ENCODE measurements around the gene KYAT1. TPM values are rescaled to one million over a fixed set of nuclear protein-coding genes. Genes with fewer than 3 reads are reported as not detected.
A peak's percentile ranks its signal among the peaks of the same experiment; 100 is the strongest.
"Not testable (repeated sequence)": the region's sequence is repeated elsewhere in the genome, so short reads cannot be mapped to it uniquely, and the experiment has no call there.

Gene KYAT1
- total RNA-seq, 2 experiments from 2014 or later = 12.7 to 14.8 TPM

GRCh38 chr9:128891321-128892220 is 9.8 kb upstream of the KYAT1 start:
- DNase-seq = no peak
- H3K4me3 Mint-ChIP-seq = no peak overlapping the region
- ChIA-PET POLR2A (interaction anchor here (1.2 to 3.6 kb wide), 2 partner anchors 9 to 10 kb away, joined by 5 to 13 read pairs; partner anchors contain the start of genes KYAT1 and LRRC8A), CTCF (interaction anchor here (1.1 kb wide), 1 partner anchor 13 kb away, joined by 5 read pairs; no protein-coding TSS in a partner anchor)
- H3K36me3 Mint-ChIP-seq (ENCODE audit: low read depth) = peaks cover 61% of the 10 kb centered on the region
- H3K9me3 Mint-ChIP-seq = no peaks in the 10 kb centered on the region
- H3K27me3 Mint-ChIP-seq = no peaks in the 10 kb centered on the region
- peak overlapping the region; percentile 65 for H3K27ac Mint-ChIP-seq
- H3K4me1 Mint-ChIP-seq = peaks cover 72% of the 10 kb centered on the region

GRCh38 chr9:128887914-128888350 is 6.2 kb upstream of the KYAT1 start:
- ChIA-PET CTCF (no interaction called here), POLR2A (interaction anchor here (2.2 kb wide), 1 partner anchor 11 kb away, joined by 8 read pairs; no protein-coding TSS in a partner anchor)
- H3K27me3 Mint-ChIP-seq = no peaks in the 10 kb centered on the region
- DNase-seq = no peak
- peak overlapping the region; percentile 21 for H3K27ac Mint-ChIP-seq
- H3K4me3 Mint-ChIP-seq = no peak overlapping the region
- H3K9me3 Mint-ChIP-seq = no peaks in the 10 kb centered on the region
- peaks cover 77% of the 10 kb centered on the region for H3K4me1 Mint-ChIP-seq
- H3K36me3 Mint-ChIP-seq (ENCODE audit: low read depth) = peaks cover 63% of the 10 kb centered on the region

- no peak overlapping the region for H3K4me3 Mint-ChIP-seq
- H3K27me3 Mint-ChIP-seq = no peaks in the 10 kb centered on the region
- peaks cover 69% of the 10 kb centered on the region for H3K36me3 Mint-ChIP-seq (ENCODE audit: low read depth)
- CTCF ChIA-PET = no interaction called here
- H3K27ac Mint-ChIP-seq = peak overlapping the region; percentile 16
- POLR2A ChIA-PET = no interaction called here
- H3K9me3 Mint-ChIP-seq = no peaks in the 10 kb centered on the region
- no peak for DNase-seq
- H3K4me1 Mint-ChIP-seq = peaks cover 71% of the 10 kb centered on the region
These were observed 5.3 kb upstream of the KYAT1 start for GRCh38 chr9:128887049-128887448.

- Mint-ChIP-seq H3K27me3 (no peaks in the 10 kb centered on the region), H3K4me1 (peaks cover 64% of the 10 kb centered on the region), H3K27ac (peak overlapping the region; percentile 61), H3K9me3 (no peaks in the 10 kb centered on the region), H3K36me3 (ENCODE audit: low read depth) (peaks cover 68% of the 10 kb centered on the region), H3K4me3 (no peak overlapping the region)
- ChIA-PET POLR2A (interaction anchor here (2.3 kb wide), 1 partner anchor 13 kb away, joined by 11 read pairs; no protein-coding TSS in a partner anchor), CTCF (no interaction called here)
- DNase-seq = no peak
These were observed 4.6 kb upstream of the KYAT1 start for GRCh38 chr9:128886211-128886891.

GRCh38 chr9:128885798-128886197 is 4.0 kb upstream of the KYAT1 start:
- peaks cover 66% of the 10 kb centered on the region for H3K36me3 Mint-ChIP-seq (ENCODE audit: low read depth)
- no peak for DNase-seq
- ChIA-PET POLR2A (interaction anchor here (2.3 kb wide), 1 partner anchor 14 kb away, joined by 11 read pairs; no protein-coding TSS in a partner anchor), CTCF (interaction anchor here (2.2 kb wide), 1 partner anchor 39 kb away, joined by 6 read pairs; no protein-coding TSS in a partner anchor)
- no peaks in the 10 kb centered on the region for H3K27me3 Mint-ChIP-seq
- H3K4me3 Mint-ChIP-seq = no peak overlapping the region
- no peaks in the 10 kb centered on the region for H3K9me3 Mint-ChIP-seq
- peak overlapping the region; percentile 61 for H3K27ac Mint-ChIP-seq
- peaks cover 63% of the 10 kb centered on the region for H3K4me1 Mint-ChIP-seq

- POLR2A ChIA-PET = interaction anchor here (2.3 kb wide), 1 partner anchor 14 kb away, joined by 11 read pairs; no protein-coding TSS in a partner anchor
- Mint-ChIP-seq H3K27me3 (no peaks in the 10 kb centered on the region), H3K4me3 (peak overlapping the region; percentile 38), H3K9me3 (no peaks in the 10 kb centered on the region), H3K36me3 (ENCODE audit: low read depth) (peaks cover 63% of the 10 kb centered on the region), H3K4me1 (peaks cover 64% of the 10 kb centered on the region), H3K27ac (peak overlapping the region; percentile 61)
- CTCF ChIA-PET = interaction anchor here (2.2 kb wide), 1 partner anchor 40 kb away, joined by 6 read pairs; no protein-coding TSS in a partner anchor
- DNase-seq = no peak
These were observed 3.6 kb upstream of the KYAT1 start for GRCh38 chr9:128885376-128885775.

- ChIA-PET CTCF (interaction anchor here (2.2 kb wide), 1 partner anchor 41 kb away, joined by 6 read pairs; no protein-coding TSS in a partner anchor), POLR2A (interaction anchor here (2.3 kb wide), 1 partner anchor 16 kb away, joined by 11 read pairs; no protein-coding TSS in a partner anchor)
- Mint-ChIP-seq H3K9me3 (no peaks in the 10 kb centered on the region), H3K36me3 (ENCODE audit: low read depth) (peaks cover 59% of the 10 kb centered on the region), H3K4me1 (peaks cover 73% of the 10 kb centered on the region), H3K4me3 (peak overlapping the region; percentile 90), H3K27me3 (no peaks in the 10 kb centered on the region), H3K27ac (peak overlapping the region; percentile 35)
- DNase-seq = no peak
These were observed 2.4 kb upstream of the KYAT1 start for GRCh38 chr9:128884164-128884563.

GRCh38 chr9:128882677-128883603 is 1.2 kb upstream of the KYAT1 start:
- POLR2A ChIA-PET = interaction anchor here (0.6 to 4.1 kb wide), 8 partner anchors 8 to 199 kb away, joined by 3 to 43 read pairs (median 4); partner anchors contain the start of gene ENDOG
- Mint-ChIP-seq H3K9me3 (no peaks in the 10 kb centered on the region), H3K27me3 (no peaks in the 10 kb centered on the region), H3K4me3 (peak overlapping the region; percentile 90), H3K4me1 (peaks cover 65% of the 10 kb centered on the region), H3K27ac (peak overlapping the region; percentile 89), H3K36me3 (ENCODE audit: low read depth) (peaks cover 47% of the 10 kb centered on the region)
- CTCF ChIA-PET = interaction anchor here (0.7 to 3.5 kb wide), 3 partner anchors 20 to 65 kb away, joined by 4 to 20 read pairs (median 5); partner anchors contain the start of gene ENDOG
- DNase-seq = no peak

GRCh38 chr9:128877852-128878251 is 3.9 kb downstream of the KYAT1 start:
- Mint-ChIP-seq H3K9me3 (no peaks in the 10 kb centered on the region), H3K36me3 (ENCODE audit: low read depth) (peaks cover 10% of the 10 kb centered on the region), H3K27ac (no peak overlapping the region), H3K4me3 (no peak overlapping the region), H3K27me3 (no peaks in the 10 kb centered on the region), H3K4me1 (peaks cover 31% of the 10 kb centered on the region)
- ChIA-PET POLR2A (interaction anchor here (1.3 to 1.6 kb wide), 2 partner anchors 24 to 154 kb away, joined by 3 to 4 read pairs; partner anchors contain the start of gene ZDHHC12), CTCF (interaction anchor here (0.6 to 3.7 kb wide), 6 partner anchors 14 to 347 kb away, joined by 3 to 26 read pairs (median 4); partner anchors contain the start of gene SPOUT1)
- no peak for DNase-seq

- H3K4me1 Mint-ChIP-seq; POLR2A ChIA-PET; H3K27me3 Mint-ChIP-seq; H3K27ac Mint-ChIP-seq; H3K9me3 Mint-ChIP-seq; H3K36me3 Mint-ChIP-seq (ENCODE audit: low read depth); DNase-seq; H3K4me3 Mint-ChIP-seq: not testable (repeated sequence)
- CTCF ChIA-PET = interaction anchor here (0.6 to 1.8 kb wide), 2 partner anchors 11 to 58 kb away, joined by 4 to 5 read pairs; no protein-coding TSS in a partner anchor
These were observed 10.8 kb downstream of the KYAT1 start for GRCh38 chr9:128870941-128871265.

GRCh38 chr9:128870128-128870940 is 11.4 kb downstream of the KYAT1 start:
- Mint-ChIP-seq H3K9me3 (no peaks in the 10 kb centered on the region), H3K36me3 (ENCODE audit: low read depth) (no peaks in the 10 kb centered on the region), H3K4me1 (peaks cover 7% of the 10 kb centered on the region), H3K27ac (no peak overlapping the region), H3K4me3 (no peak overlapping the region), H3K27me3 (no peaks in the 10 kb centered on the region)
- CTCF ChIA-PET = interaction anchor here (0.6 to 1.8 kb wide), 2 partner anchors 11 to 58 kb away, joined by 4 to 5 read pairs; no protein-coding TSS in a partner anchor
- no peak for DNase-seq
- POLR2A ChIA-PET = no interaction called here

Measured in activated CD4-positive, alpha-beta memory T cell treated with anti-CD3 and anti-CD28 coated beads, Interleukin-2, amount 10 ng/mL, durations not matched to agents 7 days and 5 days (primary cell).